DND-41 (cell line): Measurements from ENCODE around the gene MIS18A.

Experiments
- CTCF ChIP-seq: IDR thresholded peaks from 2 replicates; pipeline ENCODE4 v1.5.1; 2012; ENCODE audit warnings: borderline replicate concordance, low read length, moderate library complexity, mild to moderate bottlenecking; ENCODE audit not compliant: poor library complexity, severe bottlenecking; ENCODE audit errors: extremely low read depth
- EZH2 ChIP-seq: IDR thresholded peaks from 3 replicates; pipeline ENCODE4 v1.6.1; 2012; ENCODE audit warnings: borderline replicate concordance, low read depth, mild to moderate bottlenecking, moderate library complexity, low read length, inconsistent platforms; ENCODE audit not compliant: severe bottlenecking

GRCh38 chr21:32237021-32237420 lies 41.8 kb downstream of the MIS18A start:
- TF ChIP-seq CTCF = no peak
- no peak for TF ChIP-seq EZH2
